Lower leg skin (tissue), 4 donors: ENCODE data around the gene TCEA2. TPM values are rescaled to one million over a fixed set of nuclear protein-coding genes. Genes with fewer than 3 reads are reported as not detected.

Source experiments
- DNase-seq, 2 donors: peaks; one replicate each; pipeline ENCODE4 v3.0.0-alpha.2; 2019; ENCODE audit warnings: low spot score in 2 of 2
- H3K4me3 ChIP-seq: fragments of 200-600 bp; sonication (generic); 2 replicates; pipeline ENCODE4 v1.5.1; 2017; ENCODE audit warnings: mild to moderate bottlenecking, low read depth; ENCODE audit not compliant: poor library complexity, severe bottlenecking
- POLR2A ChIP-seq, 2 donors: fragments of 450-650 bp; IDR thresholded peaks; one replicate each; pipeline ENCODE4 v1.6.1; 2016 to 2017; ENCODE audit warnings: antibody characterized with exemption in 2 of 2, mild to moderate bottlenecking in 1 of 2, moderate library complexity in 1 of 2
- WGBS, 2 donors: methylation state at CpG; one replicate each; pipeline ENCODE4 v1.1.5; 2018; 5-methylcytosine and 5-hydroxymethylcytosine counted together
- intact Hi-C: fragments of 100-400 bp; cut with DNase I; formaldehyde crosslinking; loops from one replicate; pipeline ENCODE4 v1.15.0; 2023; ENCODE audit warnings: low total_unique reads
- total RNA-seq, 4 donors: library from RNA; depleted of rRNA; stranded (reverse); fragments of >200 nt; gene quantifications; one replicate each; pipeline ENCODE4 v1.1.0, GENCODE V29; 2016
- TF ChIP-seq, protein P1 (sequence below), 3 donors: fragments of 450-650 bp; IDR thresholded peaks; one replicate each; pipeline ENCODE4 v1.5.1; 2016; ENCODE audit warnings: antibody characterized with exemption in 3 of 3, mild to moderate bottlenecking in 3 of 3, moderate library complexity in 2 of 3

TCEA2 gene
- total RNA-seq, 4 donors from 2014 or later = 16.5 to 52.3 (median 22.8) TPM

- intact Hi-C loops = no loop called here
- DNase-seq = no peak
- WGBS, 2 donors = 44 to 46% methylated on average over 5 of the region's 5 CpGs
- TF ChIP-seq, protein P1, sequence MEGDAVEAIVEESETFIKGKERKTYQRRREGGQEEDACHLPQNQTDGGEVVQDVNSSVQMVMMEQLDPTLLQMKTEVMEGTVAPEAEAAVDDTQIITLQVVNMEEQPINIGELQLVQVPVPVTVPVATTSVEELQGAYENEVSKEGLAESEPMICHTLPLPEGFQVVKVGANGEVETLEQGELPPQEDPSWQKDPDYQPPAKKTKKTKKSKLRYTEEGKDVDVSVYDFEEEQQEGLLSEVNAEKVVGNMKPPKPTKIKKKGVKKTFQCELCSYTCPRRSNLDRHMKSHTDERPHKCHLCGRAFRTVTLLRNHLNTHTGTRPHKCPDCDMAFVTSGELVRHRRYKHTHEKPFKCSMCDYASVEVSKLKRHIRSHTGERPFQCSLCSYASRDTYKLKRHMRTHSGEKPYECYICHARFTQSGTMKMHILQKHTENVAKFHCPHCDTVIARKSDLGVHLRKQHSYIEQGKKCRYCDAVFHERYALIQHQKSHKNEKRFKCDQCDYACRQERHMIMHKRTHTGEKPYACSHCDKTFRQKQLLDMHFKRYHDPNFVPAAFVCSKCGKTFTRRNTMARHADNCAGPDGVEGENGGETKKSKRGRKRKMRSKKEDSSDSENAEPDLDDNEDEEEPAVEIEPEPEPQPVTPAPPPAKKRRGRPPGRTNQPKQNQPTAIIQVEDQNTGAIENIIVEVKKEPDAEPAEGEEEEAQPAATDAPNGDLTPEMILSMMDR (IDR thresholded peaks at IDR 0.05) = no peak
- TF ChIP-seq POLR2A (IDR thresholded peaks at IDR 0.05) = no peak
- H3K4me3 ChIP-seq = no peak overlapping the region
These were observed 3.0 kb downstream of the TCEA2 start for GRCh38 chr20:64065974-64066343.

GRCh38 chr20:64067005-64067632 lies 4.1 kb downstream of the TCEA2 start:
- intact Hi-C loops = no loop called here
- DNase-seq = no peak
- TF ChIP-seq, protein P1 (IDR thresholded peaks at IDR 0.05) = no peak
- no peak for TF ChIP-seq POLR2A (IDR thresholded peaks at IDR 0.05)
- H3K4me3 ChIP-seq = no peak overlapping the region
- WGBS, 2 donors = 76 to 81% methylated on average over 6 of the region's 6 CpGs

DNA sequence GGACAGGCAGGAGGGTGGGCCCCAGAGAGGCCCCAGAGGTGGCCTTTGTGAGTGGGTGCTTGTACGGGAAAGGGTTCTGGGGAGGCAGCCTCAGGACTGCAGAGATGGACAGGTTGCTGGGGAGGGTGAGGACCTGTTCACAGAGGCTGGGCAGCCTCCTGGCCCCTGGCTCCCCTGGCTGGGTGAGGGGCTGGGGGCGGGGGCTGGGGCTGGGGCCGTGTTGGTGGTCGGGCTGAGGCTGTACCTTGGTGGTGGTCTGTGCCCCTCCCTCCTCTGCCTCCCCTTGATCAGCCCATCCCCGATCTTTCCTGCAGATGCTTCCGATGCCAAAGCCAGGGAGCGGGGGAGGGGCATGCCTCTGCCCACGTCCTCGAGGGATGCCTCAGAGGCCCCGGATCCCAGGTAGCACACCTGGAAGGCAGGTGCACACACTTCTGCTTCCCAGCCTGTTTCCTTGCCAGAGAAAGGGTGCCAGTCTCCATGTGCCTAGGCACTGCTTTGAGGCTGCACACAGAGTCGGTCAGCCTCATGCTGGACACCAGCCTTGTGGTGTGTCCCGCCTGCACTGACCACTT lies 4.8 kb downstream of the TCEA2 start:
- TF ChIP-seq POLR2A (IDR thresholded peaks at IDR 0.05) = no peak
- TF ChIP-seq, protein P1 (IDR thresholded peaks at IDR 0.05) = no peak

DNA sequence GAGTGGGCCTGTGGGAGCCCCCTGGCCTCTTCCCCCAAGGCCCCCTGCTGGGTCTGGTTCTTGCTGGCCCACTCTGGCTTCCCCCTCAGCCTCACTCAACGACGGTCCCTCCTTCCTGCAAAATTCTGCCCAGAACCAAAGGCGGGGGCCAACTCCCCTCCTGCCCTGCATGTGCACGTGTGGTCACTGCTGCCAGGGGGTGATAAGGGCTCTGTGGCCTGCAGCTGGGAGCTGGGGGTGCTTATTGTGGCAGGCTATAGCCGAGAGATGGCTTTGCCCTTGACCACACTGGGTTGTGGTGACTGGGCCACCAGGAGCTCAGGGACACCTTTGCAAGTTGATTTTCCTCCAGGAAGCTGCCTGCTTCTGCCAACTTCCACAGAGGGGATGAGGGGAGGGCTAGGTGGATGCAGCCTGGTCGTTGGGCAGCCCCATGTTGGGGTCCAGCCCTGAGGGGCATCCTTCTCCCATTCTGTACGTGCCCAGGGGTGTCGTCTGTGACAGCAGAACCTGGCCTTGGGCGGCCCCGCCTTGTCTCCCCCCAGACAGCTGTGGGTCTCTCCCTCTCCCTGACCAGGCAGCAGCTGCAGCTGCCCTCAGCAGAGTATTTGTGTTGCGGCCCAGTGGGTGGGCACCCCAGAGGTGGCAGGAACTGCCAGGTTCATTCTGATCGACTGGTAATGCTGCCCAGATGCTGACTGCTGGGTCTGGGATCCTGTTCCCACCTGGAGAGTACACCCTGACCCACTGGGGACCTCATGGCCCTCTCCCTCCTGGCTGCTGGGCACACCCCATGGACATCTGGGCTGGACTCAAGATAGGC lies 5.6 kb downstream of the TCEA2 start:
- no peak for DNase-seq
- WGBS, 2 donors = 74 to 83% methylated on average over 8 to 10 of the region's 12 CpGs
- H3K4me3 ChIP-seq = no peak overlapping the region
- no peak for TF ChIP-seq POLR2A (IDR thresholded peaks at IDR 0.05)
- TF ChIP-seq, protein P1 (IDR thresholded peaks at IDR 0.05) = no peak
- intact Hi-C loops = no loop called here

More for the DNA sequence above, 4.8 kb downstream of the TCEA2 start:
- intact Hi-C loops = no loop called here
- DNase-seq = no peak
- H3K4me3 ChIP-seq = no peak overlapping the region
- WGBS, 2 donors = 73 to 83% methylated on average over 11 of the region's 12 CpGs

- DNase-seq = no peak
- intact Hi-C loops = no loop called here
- no peak overlapping the region for H3K4me3 ChIP-seq
- TF ChIP-seq, protein P1 (IDR thresholded peaks at IDR 0.05) = no peak
- TF ChIP-seq POLR2A (IDR thresholded peaks at IDR 0.05) = no peak
- WGBS, 2 donors = 87 to 94% methylated on average over 16 to 20 of the region's 20 CpGs
These were observed 6.2 kb downstream of the TCEA2 start for GRCh38 chr20:64069209-64069613.
